ENCODE measurements around the gene AKAP11.
"Not testable (repeated sequence)": the region's sequence is repeated elsewhere in the genome, so short reads cannot be mapped to it uniquely, and the experiment has no call there.

AKAP11 gene, protein sequence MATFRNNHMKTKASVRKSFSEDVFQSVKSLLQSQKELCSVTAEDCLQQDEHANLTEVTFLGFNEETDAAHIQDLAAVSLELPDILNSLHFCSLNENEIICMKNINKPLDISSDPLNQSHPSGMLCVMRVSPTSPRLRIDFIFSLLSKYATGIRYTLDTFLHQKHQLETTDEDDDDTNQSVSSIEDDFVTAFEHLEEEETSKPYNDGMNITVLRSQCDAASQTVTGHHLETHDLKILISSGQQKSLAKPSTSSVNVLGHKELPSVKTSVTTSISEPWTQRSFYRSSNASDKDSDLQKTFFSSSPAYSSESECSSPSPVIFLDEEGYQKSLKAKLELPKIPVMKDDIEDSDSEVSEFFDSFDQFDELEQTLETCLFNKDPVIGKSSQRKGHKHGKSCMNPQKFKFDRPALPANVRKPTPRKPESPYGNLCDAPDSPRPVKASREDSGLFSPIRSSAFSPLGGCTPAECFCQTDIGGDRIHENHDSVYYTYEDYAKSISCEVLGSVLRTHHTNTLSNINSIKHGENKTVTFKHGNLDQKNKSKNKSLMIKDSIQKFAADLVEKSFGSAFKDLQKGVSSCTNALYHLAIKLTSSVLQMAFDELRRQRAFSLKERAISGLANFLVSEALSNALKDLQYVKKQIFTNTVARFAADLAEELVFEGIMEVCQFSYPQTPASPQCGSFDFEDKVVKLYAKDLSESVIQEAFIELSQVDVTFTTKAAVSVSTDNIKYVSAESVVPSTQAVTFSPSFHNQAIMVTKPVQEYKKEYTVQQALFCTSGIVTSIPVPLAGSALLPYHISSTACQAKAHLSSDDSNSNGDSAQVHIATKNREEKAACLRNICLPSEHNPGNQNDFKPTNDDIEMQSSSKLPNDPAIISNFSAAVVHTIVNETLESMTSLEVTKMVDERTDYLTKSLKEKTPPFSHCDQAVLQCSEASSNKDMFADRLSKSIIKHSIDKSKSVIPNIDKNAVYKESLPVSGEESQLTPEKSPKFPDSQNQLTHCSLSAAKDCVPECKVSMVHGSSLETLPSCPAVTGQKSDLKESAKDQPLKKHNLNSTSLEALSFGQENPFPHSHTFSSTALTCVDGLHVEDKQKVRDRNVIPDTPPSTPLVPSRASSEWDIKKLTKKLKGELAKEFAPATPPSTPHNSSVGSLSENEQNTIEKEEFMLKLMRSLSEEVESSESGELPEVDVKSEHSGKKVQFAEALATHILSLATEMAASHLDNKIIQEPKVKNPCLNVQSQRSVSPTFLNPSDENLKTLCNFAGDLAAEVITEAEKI (N-terminal part only)

DNA sequence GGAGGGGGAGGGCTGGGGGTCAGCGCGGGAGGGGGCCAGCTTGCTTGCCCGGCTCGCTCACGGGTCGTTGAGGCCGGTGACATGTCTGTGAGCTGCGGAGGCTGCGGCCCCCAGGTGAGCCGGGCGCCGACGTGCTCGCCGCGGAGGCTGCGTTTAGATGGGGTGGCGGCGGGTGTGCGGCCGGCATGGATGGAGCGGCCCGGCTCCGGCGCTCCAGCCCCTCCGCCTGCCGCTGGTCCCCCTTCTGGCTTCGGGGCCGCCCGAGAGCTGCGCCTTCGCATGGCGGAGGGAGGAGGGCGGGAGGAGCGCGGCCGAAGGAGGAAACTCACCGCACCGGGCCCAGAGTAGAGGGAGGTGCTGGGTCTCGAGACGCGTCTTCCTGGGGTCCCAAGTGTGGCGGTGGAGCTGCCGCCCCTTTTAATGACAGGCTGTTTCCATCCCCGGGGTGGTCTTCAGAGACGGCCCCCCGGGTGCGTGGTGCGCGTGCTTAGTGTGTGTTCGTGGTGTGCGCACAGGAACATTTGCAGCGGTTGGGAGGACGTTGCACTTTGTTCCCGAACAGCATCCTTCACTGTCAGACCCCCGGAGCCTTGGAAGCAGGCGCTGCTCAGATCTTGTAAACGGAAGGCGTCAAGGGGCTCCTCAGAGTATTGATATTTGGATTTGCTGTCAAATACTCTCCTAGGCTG is at the start of gene AKAP11:
Gene AKAP11 (plus strand): TSS at position 38 of the 689 bp plus-strand sequence. CDS start 14,197 bp downstream, outside the sequence.
- DNase-seq (ENCODE audit: insufficient read length, low spot score) = no peak
- FAIRE-seq = no peak

GRCh38 chr13:42223681-42224080 is 48.3 kb upstream of the AKAP11 start:
- no peak for FAIRE-seq
- no peak for DNase-seq (ENCODE audit: insufficient read length, low spot score)

GRCh38 chr13:42225051-42225450 is 46.9 kb upstream of the AKAP11 start:
- no peak for FAIRE-seq
- no peak for DNase-seq (ENCODE audit: insufficient read length, low spot score)

- DNase-seq (ENCODE audit: insufficient read length, low spot score) = not testable (repeated sequence)
These were observed 45.2 kb upstream of the AKAP11 start for GRCh38 chr13:42226759-42227158.

GRCh38 chr13:42228527-42228926 is 43.4 kb upstream of the AKAP11 start:
- no peak for DNase-seq (ENCODE audit: insufficient read length, low spot score)
- no peak for FAIRE-seq

More at GRCh38 chr13:42226759-42227158, 45.2 kb upstream of the AKAP11 start:
- FAIRE-seq = not testable (repeated sequence)

DNA sequence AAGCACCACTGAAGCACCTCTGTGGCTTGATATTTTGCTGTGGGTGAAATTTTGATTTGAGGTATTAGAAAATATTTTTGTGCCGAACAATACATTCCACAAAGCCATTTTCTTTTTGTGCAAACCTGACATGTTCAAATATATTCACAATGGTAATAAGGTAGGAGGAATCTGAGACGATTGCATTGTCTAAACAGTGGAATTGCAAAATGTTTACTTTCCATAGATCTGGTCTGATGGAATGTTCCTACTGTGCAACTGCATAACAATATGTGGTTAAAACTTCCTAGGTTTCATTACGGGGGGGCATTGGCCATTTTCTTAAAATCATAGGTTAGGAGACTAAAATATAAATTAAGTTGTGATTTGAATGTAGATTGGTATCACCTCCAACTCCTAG is 42.7 kb upstream of the AKAP11 start:
- DNase-seq (ENCODE audit: insufficient read length, low spot score) (no peak), FAIRE-seq (no peak)

- DNase-seq (ENCODE audit: insufficient read length, low spot score) (no peak), FAIRE-seq (no peak)
These were observed 39.3 kb upstream of the AKAP11 start for GRCh38 chr13:42232671-42233070.

- no peak for FAIRE-seq
- no peak for DNase-seq (ENCODE audit: insufficient read length, low spot score)
These were observed 38.2 kb upstream of the AKAP11 start for GRCh38 chr13:42233726-42234125.

- DNase-seq (ENCODE audit: insufficient read length, low spot score) (no peak), FAIRE-seq (peak; percentile 26)
These were observed 32.8 kb upstream of the AKAP11 start for GRCh38 chr13:42239161-42239560.

DNA sequence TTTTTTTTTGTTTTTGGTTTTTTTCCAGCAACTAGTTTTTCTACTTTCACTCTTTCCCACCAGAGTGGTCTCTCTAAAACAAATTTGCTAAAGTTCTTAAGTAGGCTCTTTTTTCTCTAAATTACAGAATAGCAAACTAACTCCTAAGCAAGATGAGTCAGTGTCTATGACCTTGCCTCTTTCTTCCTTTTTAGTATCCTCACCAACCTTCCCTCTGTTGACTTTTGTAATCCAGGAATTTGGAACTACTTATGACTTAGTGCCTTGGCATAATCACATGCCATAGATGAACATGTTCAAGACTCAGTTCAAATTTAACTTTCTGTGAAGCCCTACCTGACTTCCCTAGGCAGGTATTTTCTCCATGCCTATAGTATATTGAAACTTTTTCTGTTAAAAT is 32.3 kb upstream of the AKAP11 start:
- no peak for DNase-seq (ENCODE audit: insufficient read length, low spot score)
- peak; percentile 26 for FAIRE-seq

- no peak for FAIRE-seq
- no peak for DNase-seq (ENCODE audit: insufficient read length, low spot score)
These were observed 25.4 kb upstream of the AKAP11 start for GRCh38 chr13:42246541-42246940.

DNA sequence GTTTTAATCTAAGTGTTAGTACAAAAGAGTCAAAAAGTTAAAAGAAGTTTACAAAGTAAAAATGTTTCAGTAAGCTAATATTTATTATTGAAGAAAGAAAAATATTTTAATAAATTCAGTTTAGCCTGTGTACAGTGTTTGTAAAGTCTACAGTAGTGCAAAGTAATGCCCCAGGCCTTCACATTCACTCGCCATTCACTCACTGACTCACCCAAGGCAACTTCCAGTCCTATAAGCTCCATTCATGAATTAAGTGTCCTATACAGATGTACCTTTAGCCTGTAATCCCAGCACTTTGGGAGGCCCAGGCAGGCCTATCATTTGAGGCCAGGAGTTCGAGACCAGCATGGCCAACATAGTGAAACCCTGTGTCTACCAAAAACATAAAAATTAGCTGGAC is 24.1 kb upstream of the AKAP11 start:
- no peak for DNase-seq (ENCODE audit: insufficient read length, low spot score)
- no peak for FAIRE-seq

DNA sequence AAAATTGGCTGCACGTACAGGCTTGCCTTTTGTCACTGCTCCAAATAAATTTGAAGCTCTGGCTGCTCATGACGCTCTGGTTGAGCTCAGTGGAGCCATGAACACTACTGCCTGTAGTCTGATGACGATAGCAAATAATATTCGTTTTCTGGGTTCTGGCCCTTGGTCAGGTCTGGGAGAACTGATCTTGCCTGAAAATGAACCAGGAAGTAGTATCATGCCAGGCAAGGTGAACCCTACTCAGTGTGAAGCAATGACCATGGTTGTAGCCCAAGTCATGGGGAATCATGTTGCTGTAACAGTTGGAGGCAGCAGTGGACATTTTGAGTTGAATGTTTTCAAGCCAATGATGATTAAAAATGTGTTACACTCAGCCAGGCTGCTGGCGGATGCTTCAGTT is 16.1 kb upstream of the AKAP11 start:
- FAIRE-seq = no peak

GRCh38 chr13:42258747-42259146 is 13.2 kb upstream of the AKAP11 start:
- FAIRE-seq (no peak), DNase-seq (ENCODE audit: insufficient read length, low spot score) (no peak)

More for the DNA sequence above, 16.1 kb upstream of the AKAP11 start:
- DNase-seq (ENCODE audit: insufficient read length, low spot score) = no peak

GRCh38 chr13:42259515-42259914 is 12.4 kb upstream of the AKAP11 start:
- DNase-seq (ENCODE audit: insufficient read length, low spot score) = no peak
- peak; percentile 61 for FAIRE-seq

DNA sequence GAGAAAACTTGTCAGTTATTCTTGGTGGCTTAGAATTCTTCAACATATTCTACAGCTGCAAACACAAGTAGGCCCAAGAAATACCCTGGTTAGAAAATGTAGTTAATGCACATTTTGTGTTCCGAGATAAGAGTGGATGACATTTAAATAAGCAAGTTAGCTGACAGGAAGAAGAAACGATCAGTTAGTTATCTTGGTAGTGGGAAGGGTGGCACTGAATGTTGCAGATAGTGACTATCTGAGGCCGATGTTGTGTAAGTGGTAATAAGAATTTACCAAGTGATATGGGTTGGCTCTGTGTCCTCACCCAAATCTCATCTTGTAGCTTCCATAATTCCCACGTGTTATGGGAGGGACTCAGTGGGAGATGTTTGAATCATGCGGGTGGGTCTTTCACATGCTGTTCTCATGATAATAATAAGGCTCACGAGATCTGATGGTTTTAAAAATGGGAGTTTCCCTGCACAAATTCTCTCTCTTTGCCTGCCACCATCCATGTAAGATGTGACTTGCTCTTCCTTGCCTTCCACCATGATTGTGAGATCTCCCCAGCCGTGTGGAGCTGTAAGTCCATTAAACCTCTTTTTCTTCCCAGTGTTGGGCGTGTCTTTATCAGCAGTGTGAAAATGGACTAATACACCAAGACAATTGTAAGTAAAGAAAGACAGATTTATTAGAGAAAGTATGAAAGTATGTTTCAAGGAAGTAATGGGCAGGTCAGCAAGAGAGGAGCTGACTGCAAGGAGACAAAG is 10.9 kb upstream of the AKAP11 start:
- no peak for DNase-seq (ENCODE audit: insufficient read length, low spot score)
- no peak for FAIRE-seq

- no peak for FAIRE-seq
- no peak for DNase-seq (ENCODE audit: insufficient read length, low spot score)
These were observed 5.5 kb upstream of the AKAP11 start for GRCh38 chr13:42266473-42266872.

DNA sequence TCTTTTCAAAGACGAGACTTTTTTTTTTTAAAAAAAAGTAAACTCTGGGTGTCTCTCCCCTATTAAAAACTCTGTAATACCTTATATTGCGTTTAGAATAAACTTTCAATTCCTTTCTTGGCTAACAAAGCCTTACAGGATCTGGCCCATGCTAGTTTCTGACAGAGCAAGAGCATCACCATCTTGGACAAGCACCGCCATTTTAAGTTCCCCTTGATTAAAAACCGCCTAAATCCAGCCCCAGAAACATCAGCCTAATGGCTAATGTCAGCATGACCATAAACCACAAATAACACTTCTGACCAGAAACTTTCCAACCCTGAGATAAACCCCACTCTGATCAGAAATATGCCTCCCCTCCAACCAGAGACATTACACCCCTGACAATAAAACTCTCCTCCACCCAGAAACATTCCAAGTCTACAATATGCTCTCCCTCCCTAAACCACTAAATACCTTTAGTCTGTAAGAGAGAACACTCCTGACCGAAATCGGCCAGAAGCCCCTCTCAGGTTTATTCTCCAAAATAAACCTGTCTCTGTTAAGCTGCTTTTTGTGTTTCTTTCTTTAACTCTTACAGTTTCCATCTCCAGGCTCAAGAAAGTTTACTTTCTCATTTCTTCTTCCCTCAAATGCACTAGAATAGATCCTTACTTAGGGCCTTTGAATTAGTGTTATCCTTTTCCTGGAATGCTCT is 1.6 kb upstream of the AKAP11 start:
- DNase-seq (ENCODE audit: insufficient read length, low spot score) (no peak), FAIRE-seq (no peak)

- FAIRE-seq = no peak
- no peak for DNase-seq (ENCODE audit: insufficient read length, low spot score)
These were observed 1.1 kb upstream of the AKAP11 start for GRCh38 chr13:42270857-42271215.

Measured in GM19239 (cell line).